Peyer's patch (tissue), 4 donors: Measurements from ENCODE around the gene RABAC1.

Experiments
- POLR2A ChIP-seq, 2 donors: fragments of 450-650 bp; IDR thresholded peaks; one replicate each; pipeline ENCODE4 v1.5.1; 2017; ENCODE audit warnings: antibody characterized with exemption in 2 of 2, mild to moderate bottlenecking in 2 of 2, moderate library complexity in 2 of 2
- TF ChIP-seq, protein P1 (sequence below), 6 experiments: fragments of 450-650 bp in 4 of 6; fragments of 200-600 bp in 2 of 6; sonication (generic) in 1 of 6; IDR thresholded peaks; one replicate each; pipeline ENCODE4 v1.5.1; 2017 to 2019; ENCODE audit warnings: antibody characterized with exemption in 6 of 6, mild to moderate bottlenecking in 3 of 6, moderate library complexity in 1 of 6

DNA sequence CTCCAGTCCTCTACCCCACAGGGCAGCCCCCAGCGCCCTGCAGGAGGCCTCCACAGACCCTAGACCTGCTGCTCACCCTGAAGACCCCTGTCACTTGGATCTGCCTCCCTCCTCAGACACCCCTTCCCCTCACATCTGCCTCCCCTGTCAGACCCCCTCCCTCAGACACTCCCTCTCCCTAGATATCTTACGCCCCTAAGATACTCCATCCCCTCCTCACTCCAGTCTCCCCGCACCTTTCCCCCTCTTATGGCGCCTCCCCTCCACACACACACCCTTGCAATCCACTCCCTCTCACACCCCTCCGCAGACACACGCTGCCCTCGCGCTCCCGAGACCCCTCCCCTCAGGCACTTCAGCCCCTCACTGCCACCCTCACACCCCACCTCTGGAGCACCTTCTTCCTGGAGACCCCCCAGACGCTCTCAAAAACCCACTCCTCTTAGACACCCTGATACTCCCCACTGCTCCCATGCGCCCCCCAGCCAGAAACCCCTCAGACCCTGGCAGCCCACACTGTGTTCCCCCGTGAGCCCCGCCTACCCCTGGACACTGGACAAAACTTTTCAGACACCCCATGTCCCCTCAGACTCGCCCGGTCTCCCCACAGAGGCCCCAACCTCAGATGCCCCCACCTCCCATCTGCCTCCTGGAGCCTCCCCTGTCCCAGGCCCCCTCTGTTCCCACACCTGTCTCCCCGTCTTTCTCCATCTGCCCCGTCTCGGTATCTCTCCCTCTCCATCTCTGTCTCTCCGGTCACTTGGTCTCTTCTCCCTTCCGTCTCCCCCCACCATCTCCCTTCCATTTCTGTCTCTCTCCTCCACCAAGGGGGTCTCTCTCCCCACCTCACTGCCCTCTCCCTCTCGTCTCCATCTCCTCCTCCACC lies 45.3 kb downstream of the RABAC1 start:
- TF ChIP-seq POLR2A (IDR thresholded peaks at IDR 0.05): no peak
- TF ChIP-seq, protein P1, sequence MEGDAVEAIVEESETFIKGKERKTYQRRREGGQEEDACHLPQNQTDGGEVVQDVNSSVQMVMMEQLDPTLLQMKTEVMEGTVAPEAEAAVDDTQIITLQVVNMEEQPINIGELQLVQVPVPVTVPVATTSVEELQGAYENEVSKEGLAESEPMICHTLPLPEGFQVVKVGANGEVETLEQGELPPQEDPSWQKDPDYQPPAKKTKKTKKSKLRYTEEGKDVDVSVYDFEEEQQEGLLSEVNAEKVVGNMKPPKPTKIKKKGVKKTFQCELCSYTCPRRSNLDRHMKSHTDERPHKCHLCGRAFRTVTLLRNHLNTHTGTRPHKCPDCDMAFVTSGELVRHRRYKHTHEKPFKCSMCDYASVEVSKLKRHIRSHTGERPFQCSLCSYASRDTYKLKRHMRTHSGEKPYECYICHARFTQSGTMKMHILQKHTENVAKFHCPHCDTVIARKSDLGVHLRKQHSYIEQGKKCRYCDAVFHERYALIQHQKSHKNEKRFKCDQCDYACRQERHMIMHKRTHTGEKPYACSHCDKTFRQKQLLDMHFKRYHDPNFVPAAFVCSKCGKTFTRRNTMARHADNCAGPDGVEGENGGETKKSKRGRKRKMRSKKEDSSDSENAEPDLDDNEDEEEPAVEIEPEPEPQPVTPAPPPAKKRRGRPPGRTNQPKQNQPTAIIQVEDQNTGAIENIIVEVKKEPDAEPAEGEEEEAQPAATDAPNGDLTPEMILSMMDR (IDR thresholded peaks at IDR 0.05): no peak
